Measurements from ENCODE around the gene WDR7.

Gene WDR7

DNA sequence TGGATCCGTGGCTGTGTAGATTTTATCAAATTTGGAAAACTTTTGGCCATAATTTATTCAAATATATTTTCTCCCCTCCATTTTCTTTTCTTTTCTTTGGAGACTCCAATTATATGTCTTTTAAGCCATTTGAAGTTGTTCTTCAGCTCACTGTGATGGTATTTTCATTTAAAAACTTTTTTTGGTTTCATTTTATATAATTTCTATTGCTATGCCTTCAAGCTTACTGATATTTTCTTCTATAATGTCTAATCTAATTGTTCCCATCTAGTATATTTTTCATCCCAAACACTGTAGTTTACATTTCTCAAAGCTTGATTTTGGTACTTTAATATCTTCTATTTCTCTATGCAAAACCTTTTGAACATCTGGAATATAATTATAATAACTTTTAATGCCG is 72.5 kb downstream of the WDR7 start:
- no peak for DNase-seq

DNA sequence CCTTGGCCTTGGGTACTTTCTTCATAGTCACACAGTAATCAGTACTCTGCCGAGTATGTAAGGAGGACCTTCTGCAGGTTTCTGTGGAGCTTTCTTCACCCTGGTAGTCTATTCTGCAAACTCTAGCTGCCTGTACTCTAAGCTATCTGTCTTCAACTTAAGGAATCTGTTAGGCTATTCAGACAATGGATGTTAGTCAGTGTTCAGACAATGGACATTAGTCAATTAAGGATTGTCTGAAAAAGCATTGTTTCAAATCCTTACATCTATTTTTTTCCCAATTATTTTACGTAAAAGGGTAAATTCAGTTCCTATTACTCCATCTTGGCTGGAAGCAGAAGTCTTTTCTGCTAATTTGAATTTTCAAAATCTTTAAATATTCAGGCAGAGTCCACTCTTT is 75.7 kb downstream of the WDR7 start:
- no peak for DNase-seq

DNA sequence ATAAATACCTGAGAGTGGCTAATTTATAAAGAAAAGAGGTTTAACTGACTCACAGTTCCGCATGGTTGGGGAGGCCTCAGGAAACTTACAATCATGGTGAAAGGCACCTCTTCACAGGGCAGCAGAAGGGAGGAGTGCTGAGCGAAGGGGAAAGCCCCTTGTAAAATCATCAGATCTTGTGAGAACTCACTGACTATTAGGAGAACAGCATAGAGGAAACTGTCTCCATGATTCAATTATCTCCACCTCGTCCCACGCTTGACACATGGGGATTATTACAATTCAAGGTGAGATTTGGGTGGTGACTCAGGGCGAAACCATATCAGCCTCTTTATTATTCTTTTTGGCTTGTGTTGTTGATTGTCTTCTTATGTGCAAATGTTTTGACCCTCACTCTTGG is 76.2 kb downstream of the WDR7 start:
- no peak for DNase-seq

DNA sequence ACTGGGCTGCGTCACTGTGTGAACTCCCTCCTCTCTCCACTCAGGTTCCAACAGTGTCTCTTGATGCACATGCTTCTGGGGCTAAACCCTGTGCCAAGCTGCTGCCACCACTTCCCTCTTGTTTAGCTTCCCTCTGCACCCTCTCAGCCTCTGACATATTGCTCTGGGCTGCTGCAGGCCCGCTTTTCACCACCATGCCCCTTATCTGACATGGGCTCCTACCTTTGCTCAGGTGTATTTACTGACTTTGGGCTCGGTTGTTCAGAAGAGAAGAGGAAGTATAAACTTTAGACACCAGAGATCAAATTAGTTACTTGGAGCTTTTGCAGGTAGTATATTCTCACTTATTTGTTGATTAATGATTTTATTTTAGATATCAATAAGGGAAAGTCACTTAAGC is 77.6 kb downstream of the WDR7 start:
- DNase-seq = no peak

DNA sequence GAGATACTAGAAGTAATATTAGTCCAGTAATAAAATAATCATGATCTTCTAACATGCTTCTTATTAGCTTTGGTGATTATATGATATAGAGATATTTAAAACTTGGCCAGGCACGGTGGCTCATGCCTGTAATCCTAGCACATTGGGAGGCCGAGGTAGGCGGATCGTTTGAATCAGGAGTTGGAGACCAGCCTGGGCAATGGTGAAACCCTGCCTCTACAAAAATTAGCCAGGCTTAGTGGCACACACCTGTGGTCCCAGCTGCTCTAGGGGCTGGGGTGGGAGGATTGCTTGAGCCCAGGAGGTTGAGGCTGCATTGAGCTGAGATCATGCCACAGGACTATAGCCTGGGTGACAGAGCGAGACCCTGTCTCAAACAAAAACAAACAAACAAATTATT is 87.0 kb downstream of the WDR7 start:
- no peak for DNase-seq

DNA sequence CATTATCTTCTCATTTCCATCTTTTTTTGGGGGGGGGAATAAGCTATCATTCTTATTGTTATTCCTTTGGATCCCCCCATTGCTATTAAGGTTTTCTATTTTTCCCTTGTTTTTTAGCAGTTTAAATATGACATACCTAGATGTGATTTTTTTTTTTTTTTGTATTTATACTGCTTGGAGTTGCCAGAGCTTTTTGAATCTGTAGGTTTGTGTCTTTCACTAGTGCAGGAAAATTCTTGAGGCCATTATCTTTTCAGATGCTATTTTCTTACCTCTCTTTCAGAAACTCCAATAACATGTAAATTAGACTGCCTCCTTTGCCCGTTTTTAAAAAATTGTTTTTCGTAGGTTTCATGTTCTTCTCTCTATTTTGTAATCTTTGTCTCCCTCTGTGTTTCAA is 88.6 kb downstream of the WDR7 start:
- DNase-seq = no peak

DNA sequence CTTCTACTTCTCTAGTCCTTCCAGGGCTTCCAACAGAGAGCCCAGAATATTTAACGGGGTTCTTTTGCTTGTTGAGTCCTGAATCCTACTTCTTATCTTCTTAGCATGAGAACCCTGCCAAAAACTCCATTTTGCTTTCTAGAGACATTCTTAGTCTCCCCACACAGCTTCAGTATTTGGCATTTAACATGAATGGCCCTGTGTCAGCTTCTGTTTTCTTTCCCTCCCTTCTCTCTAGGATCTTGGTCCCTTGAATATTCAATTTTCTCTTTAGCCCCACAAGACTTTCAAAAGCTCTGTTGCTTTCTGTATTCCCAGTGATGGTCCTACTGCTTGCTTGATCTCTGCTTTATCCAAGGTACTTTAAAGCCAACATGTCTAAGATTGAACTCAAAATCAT is 89.5 kb downstream of the WDR7 start:
- no peak for DNase-seq

DNA sequence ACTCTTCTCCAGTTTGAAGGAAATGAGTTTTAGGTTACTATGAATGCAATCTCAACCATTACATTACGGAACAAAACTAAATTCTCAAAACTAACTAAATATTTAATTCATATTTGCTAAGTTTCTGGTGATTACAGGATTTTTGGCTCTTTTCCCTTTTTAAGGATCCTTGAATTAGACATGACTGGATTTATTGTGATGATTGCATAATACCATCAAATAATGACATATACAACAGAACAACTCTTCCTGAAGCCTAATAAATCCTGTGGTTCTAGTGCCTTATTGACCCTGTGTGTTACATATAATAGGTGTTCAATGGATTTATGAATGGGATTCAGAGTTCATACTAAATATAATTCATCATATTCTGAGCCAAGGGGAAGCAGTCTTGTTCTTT is 90.5 kb downstream of the WDR7 start:
- no peak for DNase-seq

DNA sequence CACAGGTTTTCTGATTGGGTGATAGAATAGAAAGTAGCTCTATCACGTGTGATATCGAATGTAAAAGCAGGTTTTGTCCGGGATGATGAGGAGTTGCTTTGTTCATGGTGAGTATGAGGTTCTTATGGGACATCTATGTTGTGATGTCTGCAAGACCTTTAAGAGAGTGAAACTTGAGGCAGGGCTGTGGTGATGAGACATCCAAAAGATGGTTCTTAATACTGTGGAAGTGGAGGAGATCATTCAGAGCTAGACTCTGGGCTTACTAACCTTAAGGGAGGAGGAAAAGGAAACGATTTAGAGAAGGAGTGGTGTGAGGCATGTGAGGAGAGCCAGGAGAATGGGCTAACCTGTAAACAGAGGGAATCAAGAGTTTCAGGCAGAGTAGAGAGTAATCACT is 92.0 kb downstream of the WDR7 start:
- DNase-seq = no peak

DNA sequence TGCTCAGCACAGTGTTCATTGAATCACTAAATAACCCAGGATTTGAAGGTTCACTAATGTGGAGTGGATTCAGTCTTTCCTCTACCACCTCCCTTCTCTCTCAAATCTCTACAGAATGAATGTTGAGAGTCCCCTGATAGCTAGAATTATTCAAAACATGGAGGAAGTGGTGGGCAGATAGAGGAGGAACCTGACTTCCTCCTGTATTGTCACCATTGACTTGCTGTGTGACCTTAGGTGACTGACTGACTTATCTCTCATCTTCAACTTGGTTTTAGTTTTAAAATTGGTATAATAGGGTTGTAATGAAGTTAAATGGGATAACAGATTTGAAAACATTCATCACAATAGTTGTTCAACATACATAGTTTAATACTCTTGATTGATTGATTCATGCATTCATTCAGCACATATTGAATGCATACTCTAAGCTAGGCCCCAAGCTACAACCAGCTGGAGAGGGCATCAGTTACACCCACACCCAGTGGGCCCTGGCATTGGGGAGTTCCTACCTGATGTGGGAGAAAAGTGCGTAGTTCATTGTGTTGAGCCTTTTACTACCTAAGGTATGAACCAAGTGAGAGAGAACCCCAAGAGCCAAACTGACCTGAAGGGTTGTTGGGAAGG is 96.0 kb downstream of the WDR7 start:
- no peak for DNase-seq

DNA sequence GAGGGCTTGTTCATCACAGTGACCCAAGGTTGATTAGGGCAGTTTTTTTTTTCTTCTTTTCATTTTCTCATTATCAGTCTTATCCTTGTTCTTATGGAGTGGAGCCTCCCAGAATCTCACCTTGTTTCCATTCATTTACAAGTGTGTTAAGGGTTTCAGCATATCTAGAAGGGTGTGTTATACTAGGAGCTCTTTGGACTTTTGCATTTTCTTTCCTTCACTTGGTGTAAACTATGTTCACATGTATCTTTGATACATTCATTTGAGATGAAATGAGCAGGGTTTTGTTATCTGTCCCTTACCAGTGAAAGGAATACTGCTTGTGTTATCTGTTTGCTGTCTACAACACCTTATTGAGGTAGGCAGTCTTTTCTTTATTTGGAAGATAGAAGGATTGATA is 96.7 kb downstream of the WDR7 start:
- no peak for DNase-seq

DNA sequence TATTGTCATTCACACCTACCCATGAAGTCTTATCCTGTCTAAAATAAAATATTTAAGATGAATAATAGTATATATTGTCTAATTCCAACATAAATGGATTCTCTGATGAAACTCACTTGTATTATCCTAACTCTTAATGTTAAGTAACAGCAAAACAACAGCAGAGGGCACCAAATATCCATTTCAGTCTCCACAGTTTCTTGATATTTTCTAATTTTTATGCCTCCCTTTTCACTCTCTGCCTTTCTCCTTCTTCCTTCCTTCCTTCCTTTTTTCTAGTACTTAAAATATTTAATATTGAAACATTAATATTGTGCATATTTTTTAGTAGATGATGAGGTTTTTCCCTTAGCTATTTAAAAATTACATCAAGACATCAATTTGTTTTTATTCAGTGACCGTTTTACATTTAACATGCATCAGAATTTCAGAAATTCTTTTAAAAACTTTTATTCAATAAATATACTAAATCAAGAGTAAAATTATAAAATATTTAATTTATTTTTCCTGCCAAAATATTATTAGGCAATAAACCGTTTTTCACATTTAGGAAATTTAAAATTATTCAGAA is 97.6 kb downstream of the WDR7 start:
- DNase-seq = no peak

DNA sequence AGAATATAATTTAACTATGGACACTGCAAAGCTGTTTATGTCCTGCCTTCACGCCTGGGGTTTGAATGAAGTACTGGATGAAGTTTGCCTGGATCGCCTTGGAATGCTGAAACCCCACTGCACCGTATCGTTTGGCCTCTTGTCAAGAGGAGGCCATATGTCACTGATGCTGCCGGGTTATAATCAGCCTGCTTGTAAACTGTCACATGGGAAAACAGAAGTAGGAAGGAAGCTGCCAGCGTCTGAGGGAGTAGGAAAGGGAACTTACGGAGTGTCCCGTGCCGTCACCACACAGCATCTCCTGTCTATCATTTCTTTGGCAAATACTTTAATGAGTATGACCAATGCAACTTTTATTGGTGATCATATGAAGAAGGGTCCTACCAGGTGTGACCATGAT is 105.8 kb downstream of the WDR7 start:
- no peak for DNase-seq

DNA sequence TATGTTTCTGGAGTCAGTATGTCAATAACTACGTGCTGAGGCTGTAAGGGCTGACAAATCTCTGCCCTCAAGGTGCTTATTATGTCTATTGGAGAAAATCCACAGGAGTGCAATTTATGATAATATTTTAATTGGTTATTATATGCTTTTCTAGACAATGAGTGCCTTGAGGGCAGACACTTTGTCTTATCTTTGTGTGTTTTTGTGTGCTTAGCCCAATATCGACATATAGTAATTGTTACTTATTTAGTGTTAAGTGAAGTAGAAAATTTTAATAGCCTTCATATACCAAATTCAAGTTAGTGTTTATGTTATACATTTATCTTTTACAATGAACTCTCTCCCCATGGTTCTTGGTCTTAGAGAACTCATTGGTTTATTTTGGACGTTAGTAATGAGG is 118.9 kb downstream of the WDR7 start:
- DNase-seq = no peak

DNA sequence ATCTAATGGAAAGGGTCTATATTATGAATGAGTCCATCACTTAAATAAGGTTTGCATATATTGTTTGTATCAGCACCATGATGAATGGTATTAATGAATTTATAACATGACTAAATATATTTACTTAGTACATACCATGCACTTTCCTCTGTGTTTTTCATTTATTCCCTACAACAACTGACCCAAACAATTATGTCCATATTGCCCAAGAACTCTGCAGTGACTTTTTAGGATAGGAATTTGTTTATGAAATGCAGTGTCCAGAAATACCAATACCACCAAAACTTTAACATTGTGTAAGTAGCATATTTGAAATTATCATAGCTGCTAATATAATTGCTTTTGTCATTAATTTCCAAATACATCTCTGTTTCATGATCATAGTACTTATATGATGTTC is 119.7 kb downstream of the WDR7 start:
- DNase-seq = no peak

DNA sequence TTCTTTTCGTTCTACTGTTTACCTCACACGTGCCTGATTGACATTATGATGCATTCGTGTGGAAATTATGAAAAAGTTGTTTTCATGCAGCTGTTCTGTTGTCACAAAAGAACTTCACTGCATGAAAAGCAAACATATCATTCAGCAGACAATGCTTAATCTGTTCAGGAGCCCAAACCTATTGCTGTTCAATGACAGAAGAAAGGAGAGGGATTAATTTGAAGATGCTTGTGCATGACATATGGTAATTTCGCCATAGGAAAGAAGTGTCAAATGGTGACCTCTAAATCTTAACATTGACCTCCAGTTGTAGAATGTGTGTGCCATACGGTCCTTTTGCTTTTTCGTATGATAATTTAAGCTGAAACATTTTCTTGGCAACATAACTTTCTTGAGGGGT is 124.5 kb downstream of the WDR7 start:
- DNase-seq = no peak

DNA sequence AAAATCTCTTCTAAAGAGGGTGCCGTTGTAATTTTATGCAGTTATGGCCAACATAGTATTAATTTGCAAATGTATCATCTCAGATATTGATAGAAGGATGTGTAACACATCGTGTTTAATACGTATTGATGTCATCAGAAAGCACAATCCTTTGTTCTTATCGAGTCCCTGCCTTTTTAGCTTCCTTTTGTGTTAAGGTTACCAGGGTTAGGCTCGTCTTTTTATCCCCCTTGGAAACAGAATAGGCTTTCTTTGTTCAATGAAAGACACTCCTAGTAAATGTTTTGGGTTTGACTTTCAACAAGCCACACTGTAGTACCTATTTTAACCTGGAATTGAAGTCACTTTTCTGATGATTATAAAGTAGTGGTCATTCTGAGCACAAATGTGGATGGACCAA is 136.2 kb downstream of the WDR7 start:
- DNase-seq = no peak

DNA sequence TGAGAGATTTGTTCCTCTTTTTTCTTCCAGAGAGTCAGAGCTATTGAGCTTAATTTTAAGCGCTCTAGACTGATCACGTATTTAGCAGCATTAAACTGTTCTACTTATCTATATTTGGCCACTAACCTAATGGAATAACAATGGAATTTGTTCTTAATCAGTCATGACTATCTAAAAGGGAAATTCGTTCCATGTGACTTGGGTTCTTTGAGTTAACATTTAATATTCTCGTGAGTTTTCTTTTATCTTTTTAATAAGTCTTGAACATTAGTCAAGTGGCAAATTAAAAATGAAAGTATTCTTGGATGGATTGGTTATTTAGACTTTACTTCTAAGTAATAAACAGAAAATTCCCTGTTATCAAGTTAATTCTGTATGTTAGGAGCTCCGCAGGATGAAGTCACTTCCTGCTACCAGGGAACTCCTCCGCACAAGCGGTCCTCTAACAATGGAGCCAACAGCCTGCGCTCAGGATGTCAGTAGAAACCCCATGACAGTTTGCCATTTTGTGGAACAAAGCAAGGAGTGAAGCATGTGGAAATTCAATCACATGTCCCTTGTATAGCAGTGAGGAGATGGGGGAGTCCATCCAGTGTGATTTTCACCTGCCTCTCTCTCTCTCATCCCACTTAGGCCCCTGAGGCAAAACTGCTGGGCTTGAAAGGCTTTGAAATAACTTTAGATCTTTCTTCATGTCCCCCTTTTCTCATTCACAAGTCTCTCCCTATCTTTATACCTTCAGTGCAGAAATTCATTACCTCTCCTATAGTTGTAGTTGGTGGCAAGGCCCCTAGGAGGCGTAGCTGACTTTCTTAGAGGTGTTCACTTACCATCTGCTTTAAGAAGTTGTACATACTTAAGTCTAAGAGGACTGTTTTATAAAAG is 138.1 kb downstream of the WDR7 start:
- DNase-seq = no peak

DNA sequence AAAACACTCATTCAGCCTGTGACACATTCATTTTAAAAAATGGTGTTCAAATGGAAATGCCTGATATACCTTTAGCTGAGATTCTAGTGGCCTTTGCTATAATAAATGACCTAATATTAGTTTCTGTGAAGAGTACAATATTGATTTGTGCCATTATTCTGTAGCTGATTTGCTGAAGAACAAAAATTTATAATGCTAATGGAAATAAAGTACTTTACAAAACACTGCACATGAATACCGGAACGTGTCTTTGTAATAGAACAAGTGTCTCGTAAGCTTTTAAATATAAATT is 138.7 kb downstream of the WDR7 start:
- DNase-seq = no peak

DNA sequence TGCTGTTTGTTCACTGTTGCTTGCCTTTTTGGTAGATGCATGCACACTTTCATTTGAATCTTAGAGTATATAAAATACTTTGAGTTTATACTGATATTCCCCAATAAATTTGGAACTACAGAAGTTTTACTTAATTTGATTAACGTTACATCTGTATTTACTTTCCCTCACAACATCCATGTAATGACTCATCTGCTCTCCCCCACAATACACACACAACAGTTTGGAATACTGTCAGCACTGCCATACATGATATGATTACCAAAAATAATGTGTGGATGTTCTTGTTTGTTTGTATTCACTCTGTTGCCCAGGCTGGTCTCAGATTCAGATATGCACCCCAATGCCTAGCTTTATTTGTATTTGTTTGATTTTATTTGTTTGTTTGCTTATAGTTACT is 144.2 kb downstream of the WDR7 start:
- no peak for DNase-seq

DNA sequence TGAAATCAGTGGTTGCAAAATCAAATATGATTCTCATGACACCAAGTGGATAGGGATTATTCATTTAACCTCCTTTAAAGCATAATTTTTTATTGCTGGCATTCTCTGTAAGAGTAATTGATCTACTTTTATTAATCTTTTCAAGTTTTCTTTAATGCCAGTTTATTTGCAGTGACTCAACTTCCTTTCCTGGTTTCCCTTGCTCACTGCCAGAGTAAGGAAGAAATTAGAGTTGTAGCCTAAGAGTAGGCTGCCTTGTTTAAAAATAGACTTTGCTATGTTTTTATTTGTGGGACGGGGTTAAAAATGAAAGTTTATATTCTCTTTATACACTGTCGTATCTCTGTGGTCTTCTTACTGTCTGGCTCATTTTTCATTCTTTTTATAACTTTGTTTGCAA is 148.6 kb downstream of the WDR7 start:
- DNase-seq = no peak

DNA sequence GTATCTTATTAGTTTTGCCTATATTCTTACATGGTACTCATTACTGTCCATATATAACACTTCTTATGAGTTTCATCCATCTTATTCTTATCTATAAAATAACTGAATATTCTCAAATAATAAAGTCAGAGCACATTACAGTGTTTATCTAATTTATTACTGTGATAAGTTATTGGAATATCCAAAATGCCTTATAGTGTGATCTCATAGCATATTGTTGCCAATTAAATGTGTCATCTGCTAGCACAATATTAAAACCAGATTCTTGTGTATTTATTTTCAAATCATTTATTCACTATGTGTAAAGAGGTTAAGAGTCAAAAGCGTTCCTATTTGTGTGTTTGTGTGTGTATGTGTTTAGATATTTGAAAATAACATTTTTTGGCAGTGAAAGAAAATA is 151.9 kb downstream of the WDR7 start:
- no peak for DNase-seq

DNA sequence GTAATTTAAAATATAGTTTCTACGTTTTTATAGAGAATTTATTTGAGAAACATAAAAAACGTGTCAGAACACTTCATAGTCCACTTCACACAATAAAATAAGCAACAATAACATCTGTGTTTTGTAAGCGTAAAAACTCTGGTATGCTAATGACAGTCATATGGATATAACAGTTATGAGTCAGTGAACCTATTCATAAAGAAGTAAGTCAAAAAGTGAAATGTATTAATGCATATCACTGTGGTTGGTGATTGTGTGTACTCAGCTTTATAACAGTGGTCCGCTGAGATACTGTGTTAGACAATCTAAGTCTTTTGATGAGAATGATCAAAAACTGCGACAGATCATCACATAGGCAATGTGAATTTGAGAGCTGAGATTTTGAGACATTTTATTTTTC is 153.2 kb downstream of the WDR7 start:
- DNase-seq = no peak

DNA sequence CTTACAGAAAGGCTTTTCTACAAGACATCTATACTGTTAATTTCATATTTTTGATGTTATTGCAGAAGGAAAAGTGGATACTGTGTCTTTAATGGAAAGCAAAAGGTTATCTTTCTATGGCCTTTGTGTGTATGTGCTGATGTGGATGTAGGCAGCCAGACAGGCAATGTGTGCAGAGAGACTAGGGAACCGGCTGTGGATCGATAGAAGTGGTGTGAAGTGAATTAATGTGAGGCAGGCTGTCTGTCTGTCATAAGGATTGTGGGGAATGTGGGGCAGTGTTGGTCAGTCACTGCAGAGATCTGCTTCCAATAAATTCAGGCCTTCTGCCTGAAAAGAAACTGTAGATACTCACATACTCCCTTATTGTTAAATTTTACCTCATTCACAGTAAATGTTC is 156.7 kb downstream of the WDR7 start:
- DNase-seq = no peak

DNA sequence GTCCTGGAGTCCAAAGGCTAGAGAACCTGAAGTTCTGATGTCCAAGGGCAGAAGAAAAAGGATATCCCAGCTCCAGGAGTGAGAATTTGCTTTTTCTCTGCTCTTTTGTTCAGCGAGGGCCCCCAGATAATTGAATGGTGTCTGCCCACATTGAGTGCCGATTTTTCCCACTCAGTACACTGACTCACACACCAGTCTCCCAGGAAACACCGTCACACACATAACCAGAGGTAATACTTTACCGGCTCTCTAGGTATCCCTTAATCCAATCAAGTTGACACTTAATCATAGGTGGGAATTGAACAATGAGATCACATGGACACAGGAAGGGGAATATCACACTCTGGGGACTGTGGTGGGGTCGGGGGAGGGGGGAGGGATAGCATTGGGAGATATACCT is 161.5 kb downstream of the WDR7 start:
- no peak for DNase-seq
